Heart right ventricle (tissue), 16 donors: ENCODE data around the gene TIMM17A. TPM values are rescaled to one million over a fixed set of nuclear protein-coding genes. Genes with fewer than 3 reads are reported as not detected.
A peak's percentile ranks its signal among the peaks of the same experiment; 100 is the strongest.

Source experiments
- ATAC-seq, 8 donors: fragments of 200-7000 bp; cut with Tn5 transposase; one replicate each; pipeline ENCODE4 v1.9.1; 2020; ENCODE audit warnings: mild to moderate bottlenecking in 8 of 8, moderate library complexity in 8 of 8, moderate number of reproducible peaks in 1 of 8
- DNase-seq, 2 donors: peaks; one replicate each; pipeline ENCODE4 v3.0.0-alpha.2; 2020
- H3K27ac ChIP-seq, 10 donors: fragments of 200-600 bp; sonication (generic) in 2 of 10; one replicate each; pipeline versions ENCODE4 v1.5.0 to v1.8.0; 2020 to 2022; ENCODE audit warnings: mild to moderate bottlenecking in 3 of 10
- H3K27me3 ChIP-seq, 7 donors: fragments of 200-600 bp; one replicate each; pipeline ENCODE4 v1.8.0; 2021 to 2022; ENCODE audit warnings: mild to moderate bottlenecking in 2 of 7
- H3K36me3 ChIP-seq, 9 donors: fragments of 200-600 bp; sonication (generic) in 1 of 9; one replicate each; pipeline versions ENCODE4 v1.5.0 to v1.8.0; 2020 to 2022; ENCODE audit warnings: mild to moderate bottlenecking in 2 of 9
- H3K4me1 ChIP-seq, 9 donors: fragments of 200-600 bp; sonication (generic) in 1 of 9; one replicate each; pipeline versions ENCODE4 v1.5.0 to v1.8.0; 2020 to 2022; ENCODE audit warnings: mild to moderate bottlenecking in 4 of 9
- H3K4me3 ChIP-seq, 10 donors: fragments of 200-600 bp; sonication (generic) in 2 of 10; one replicate each; pipeline versions ENCODE4 v1.5.0 to v1.8.0; 2020 to 2022; ENCODE audit warnings: mild to moderate bottlenecking in 7 of 10, moderate library complexity in 2 of 10
- H3K9me3 ChIP-seq, 11 donors: fragments of 200-600 bp in 10 of 11; sonication (generic) in 2 of 11; one replicate each; pipeline versions ENCODE4 v1.5.0 to v1.8.0; 2013 to 2022; ENCODE audit warnings: mild to moderate bottlenecking in 2 of 11, control low read depth in 1 of 11, moderate library complexity in 1 of 11
- WGBS, 2 donors: extraction: QIAGEN DNeasy Blood & Tissue Kit; methylation state at CpG; one replicate each; pipeline ENCODE4 v1.1.7; 2013; ENCODE audit warnings: inconsistent platforms in 1 of 2; 5-methylcytosine and 5-hydroxymethylcytosine counted together
- intact Hi-C, 10 donors: fragments of 100-400 bp; cut with DNase I; formaldehyde crosslinking; loops; one replicate each; pipeline versions ENCODE4 v1.11.1 to v1.14.2; 2022
- polyA plus RNA-seq, 2 donors: library from polyadenylated mRNA; stranded (reverse); fragments of 200-250 nt; gene quantifications; one replicate each; pipeline ENCODE4 v1.2.3, GENCODE V29; 2013
- total RNA-seq, 10 donors: library from RNA; stranded (reverse); fragmentation: NEBNext Ultra II Directional in 3 of 10; extraction: Animal tissue kit (Norgen Biotek cat#: 25700) in 3 of 10; gene quantifications; one replicate each; pipeline versions ENCODE4 v1.2.1 to v1.2.4, GENCODE V29; 2021 to 2023
- TF ChIP-seq, protein P1 (sequence below), 9 donors: fragments of 200-600 bp; sonication (generic) in 2 of 9; IDR thresholded peaks; one replicate each; pipeline versions ENCODE4 v1.5.0 to v1.8.0; 2021 to 2022; ENCODE audit warnings: antibody characterized with exemption in 9 of 9, mild to moderate bottlenecking in 5 of 9, moderate library complexity in 1 of 9
- donor health status: Arrhythmogenic right ventricular cardiomyopathy.
- donor health status: ischemic (EF 13 %, LVEDD 7.1; RV severe dilation, severe dysfunction).
- donor health status: healthy with polysubstance abuse.
- donor health status: DM: no; HTN: yes; CAD: no.
- donor health status: DM: no; HTN: no; CAD: no.
- donor health status: ischemic (EF 25% LVEDD 6.9; RV normal size, moderate dysfunction).
- donor health status: ischemic (EF 25% LVEDD 5.7; RV mildly dilated, moderate dysfunction).
- donor health status: healthy.
- donor health status: DM: yes; HTN: yes; CAD: no.
- donor health status: Ischemic cardiomyopathy.
- donor health status: ischemic (EF 35%, LVEDD 5.7; RV mildly dilated, moderate dysfunction).
- donor health status: nonischemic (EF 11% LVEDD 7.7; RV severe dilation, severe dysfunction).
- donor health status: DM: yes; HTN: yes; CAD: no.
- donor health status: PGD.
- donor health status: ischemic (EF 29% LVEDD 5.4; RV normal size, mild dysfunction).
- donor health status: nonischemic (EF 23%, LVEDD 6.1; RV moderate dilation, normal function).

TIMM17A gene
- total and polyA plus RNA-seq, 12 donors = 49.7 to 113 (median 88.9) TPM

DNA sequence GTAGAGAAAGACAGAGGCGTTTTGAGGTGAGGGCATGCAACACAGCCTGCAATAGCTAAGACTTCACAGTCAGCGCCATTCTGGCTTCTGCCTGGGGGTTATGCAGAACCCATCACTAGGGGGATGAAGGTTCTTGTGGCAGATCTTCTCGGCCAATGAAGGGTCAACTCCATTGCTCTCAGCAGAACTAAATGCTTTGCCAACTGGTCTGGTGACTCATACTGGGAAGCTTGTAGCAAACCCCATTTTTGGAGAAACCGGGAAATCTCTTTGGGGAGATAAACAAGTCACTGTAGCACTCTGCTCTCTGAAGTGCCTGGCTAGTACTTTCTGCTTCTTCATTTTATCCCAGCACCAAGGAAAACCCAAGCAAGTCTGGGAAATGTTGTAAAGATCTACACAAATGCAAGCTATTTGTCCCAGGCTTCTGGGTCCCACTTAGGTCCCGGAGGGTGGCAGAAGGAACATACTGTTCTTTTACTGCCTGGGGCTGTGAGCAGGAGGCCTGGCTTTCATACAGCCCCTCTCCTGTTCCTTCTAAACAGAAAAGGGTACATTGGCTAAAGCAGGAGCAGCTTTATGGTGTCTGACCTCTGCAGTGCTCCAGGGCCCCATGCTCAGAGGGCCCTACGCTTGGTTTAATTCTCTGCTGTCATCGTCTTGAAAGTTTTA lies 37.8 kb upstream of the TIMM17A start:
- WGBS, 2 donors = 68 to 76% methylated on average over 7 of the region's 7 CpGs
- no peaks in the 10 kb centered on the region for H3K36me3 ChIP-seq
- H3K9me3 ChIP-seq = peaks cover 0 to 8% (median 0%) of the 10 kb centered on the region in 11 donors
- peak; percentile 62 to 84 (median 69) for ATAC-seq
- H3K27ac ChIP-seq = peak overlapping the region; percentile 53 to 76 (median 70)
- H3K4me3 ChIP-seq = no peak overlapping the region
- no peaks in the 10 kb centered on the region for H3K27me3 ChIP-seq
- peaks cover 3 to 40% (median 20%) of the 10 kb centered on the region in 9 donors for H3K4me1 ChIP-seq
- TF ChIP-seq, protein P1, sequence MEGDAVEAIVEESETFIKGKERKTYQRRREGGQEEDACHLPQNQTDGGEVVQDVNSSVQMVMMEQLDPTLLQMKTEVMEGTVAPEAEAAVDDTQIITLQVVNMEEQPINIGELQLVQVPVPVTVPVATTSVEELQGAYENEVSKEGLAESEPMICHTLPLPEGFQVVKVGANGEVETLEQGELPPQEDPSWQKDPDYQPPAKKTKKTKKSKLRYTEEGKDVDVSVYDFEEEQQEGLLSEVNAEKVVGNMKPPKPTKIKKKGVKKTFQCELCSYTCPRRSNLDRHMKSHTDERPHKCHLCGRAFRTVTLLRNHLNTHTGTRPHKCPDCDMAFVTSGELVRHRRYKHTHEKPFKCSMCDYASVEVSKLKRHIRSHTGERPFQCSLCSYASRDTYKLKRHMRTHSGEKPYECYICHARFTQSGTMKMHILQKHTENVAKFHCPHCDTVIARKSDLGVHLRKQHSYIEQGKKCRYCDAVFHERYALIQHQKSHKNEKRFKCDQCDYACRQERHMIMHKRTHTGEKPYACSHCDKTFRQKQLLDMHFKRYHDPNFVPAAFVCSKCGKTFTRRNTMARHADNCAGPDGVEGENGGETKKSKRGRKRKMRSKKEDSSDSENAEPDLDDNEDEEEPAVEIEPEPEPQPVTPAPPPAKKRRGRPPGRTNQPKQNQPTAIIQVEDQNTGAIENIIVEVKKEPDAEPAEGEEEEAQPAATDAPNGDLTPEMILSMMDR (IDR thresholded peaks at IDR 0.05) = no peak
- DNase-seq = no peak
- intact Hi-C loops = no loop called here

DNA sequence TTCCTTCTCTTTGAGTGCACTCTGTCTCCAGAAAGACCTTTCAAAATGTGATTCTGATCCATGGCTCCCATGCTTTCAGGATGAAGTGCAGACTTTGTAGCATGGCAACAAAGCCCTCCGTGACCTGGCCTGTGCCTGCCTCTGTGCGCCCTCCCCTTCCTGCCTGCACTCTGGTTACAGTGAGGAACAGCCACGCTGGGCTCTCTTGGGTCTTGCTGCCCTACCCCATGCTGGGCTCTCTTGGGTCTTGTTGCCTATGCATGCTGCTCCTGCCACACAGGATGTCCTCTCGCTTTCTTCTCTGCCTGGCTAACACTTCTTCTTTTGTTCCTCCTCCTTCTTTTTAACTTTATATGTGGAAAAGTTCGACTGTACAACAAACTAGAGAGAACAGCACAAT lies 37.0 kb upstream of the TIMM17A start:
- Histone ChIP-seq H3K27ac (peak overlapping the region; percentile 51 to 76 (median 70)), H3K4me1 (peaks cover 3 to 40% (median 20%) of the 10 kb centered on the region in 9 donors), H3K4me3 (no peak overlapping the region), H3K9me3 (peaks cover 0 to 10% (median 0%) of the 10 kb centered on the region in 11 donors), H3K27me3 (no peaks in the 10 kb centered on the region), H3K36me3 (no peaks in the 10 kb centered on the region)
- 86 to 88% methylated on average over 5 of the region's 5 CpGs for whole genome bisulfite sequencing, 2 donors
- intact Hi-C loops = no loop called here
- TF ChIP-seq, protein P1 (IDR thresholded peaks at IDR 0.05) = no peak
- DNase-seq = no peak
- no peak for ATAC-seq

DNA sequence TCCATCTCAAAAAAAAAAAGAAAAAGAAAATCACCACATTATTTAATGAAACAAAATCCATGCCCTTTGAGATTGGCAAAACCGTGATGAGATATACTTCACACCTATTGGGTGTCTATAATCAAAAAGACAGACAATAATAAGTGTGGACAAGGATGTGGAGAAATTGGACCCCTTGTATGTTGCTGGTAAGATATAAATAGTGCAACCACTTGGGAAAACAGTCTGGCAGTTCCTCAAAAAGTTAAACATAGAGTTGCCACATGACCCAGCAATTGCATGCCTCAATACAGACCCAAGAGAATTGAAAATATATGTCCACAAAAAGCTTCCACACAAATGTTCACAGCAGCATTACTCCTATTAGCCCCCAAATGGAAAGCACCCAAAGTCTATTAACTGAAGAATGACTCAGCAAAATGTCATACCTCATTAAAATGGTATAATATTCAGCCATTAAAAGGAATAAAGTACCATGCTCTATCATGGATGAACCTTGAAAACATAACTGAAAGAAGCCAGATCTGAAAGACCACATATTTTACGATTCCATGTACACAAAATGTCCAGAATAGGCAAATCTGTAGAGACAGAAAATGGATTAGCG lies 33.2 kb upstream of the TIMM17A start:
- Histone ChIP-seq H3K27ac (no peak overlapping the region), H3K9me3 (peaks cover 0 to 10% (median 0%) of the 10 kb centered on the region in 11 donors), H3K4me3 (no peak overlapping the region), H3K36me3 (no peaks in the 10 kb centered on the region), H3K4me1 (peaks cover 0 to 41% (median 17%) of the 10 kb centered on the region in 9 donors), H3K27me3 (no peaks in the 10 kb centered on the region)
- TF ChIP-seq, protein P1 (IDR thresholded peaks at IDR 0.05) = no peak
- DNase-seq (no peak), ATAC-seq (no peak)
- intact Hi-C loops = no loop called here
- WGBS, 2 donors = 91 to 93% methylated on average over 3 of the region's 3 CpGs

DNA sequence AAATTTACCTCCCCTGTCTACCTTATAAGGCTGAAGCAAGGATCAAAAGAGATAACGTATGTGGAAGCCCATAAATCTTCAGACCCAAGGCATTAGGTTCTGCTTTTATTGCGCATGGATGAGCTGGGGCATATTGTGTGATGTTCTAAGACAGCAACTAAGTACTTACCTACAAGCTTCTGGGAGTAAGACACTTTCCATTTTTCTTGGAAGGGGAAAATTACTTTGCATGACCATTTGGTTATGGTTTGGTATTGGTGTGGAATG lies 30.1 kb upstream of the TIMM17A start:
- 92 to 94% methylated on average over 2 of the region's 2 CpGs for WGBS, 2 donors
- Histone ChIP-seq H3K36me3 (no peaks in the 10 kb centered on the region), H3K4me3 (no peak overlapping the region), H3K4me1 (peaks cover 0 to 12% (median 0%) of the 10 kb centered on the region in 9 donors), H3K27ac (no peak overlapping the region), H3K9me3 (peaks cover 0 to 10% (median 0%) of the 10 kb centered on the region in 11 donors), H3K27me3 (no peaks in the 10 kb centered on the region)
- DNase-seq (no peak), ATAC-seq (no peak)
- TF ChIP-seq, protein P1 (IDR thresholded peaks at IDR 0.05) = no peak
- intact Hi-C loops = no loop called here
